ENCODE results near the gene ITGAD.
"Not testable (repeated sequence)": the region's sequence is repeated elsewhere in the genome, so short reads cannot be mapped to it uniquely, and the experiment has no call there.

ITGAD gene

DNA sequence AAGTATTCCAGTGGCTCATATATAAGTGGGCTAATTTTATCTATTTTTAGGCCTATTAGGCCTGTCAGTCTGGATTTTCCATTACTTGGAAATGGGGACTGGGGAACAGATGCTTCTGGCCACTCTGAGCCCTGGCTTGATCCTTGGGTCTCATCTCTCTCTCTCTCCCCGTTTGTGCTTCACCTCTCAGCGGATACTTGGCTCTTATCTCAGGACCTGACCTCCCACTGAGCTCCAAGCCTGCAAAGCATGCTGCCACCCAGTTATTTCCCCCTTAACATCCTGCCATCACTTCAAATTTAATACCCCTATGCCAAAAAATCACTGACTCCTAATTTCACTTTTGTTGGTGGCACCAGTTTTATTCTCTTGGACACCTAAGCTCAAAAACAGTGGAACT is 45.3 kb downstream of the ITGAD start:
- Histone ChIP-seq H3K4me2 (ENCODE audit: insufficient read depth, low read length) (no peak overlapping the region), H3K4me1 (ENCODE audit: insufficient read depth, low read length) (peaks cover 12% of the 10 kb centered on the region), H3K27ac (ENCODE audit: low read length) (no peak overlapping the region), H2AFZ (ENCODE audit: low read depth, low read length) (no peak overlapping the region), H3K36me3 (ENCODE audit: insufficient read depth, low read length) (no peaks in the 10 kb centered on the region), H4K20me1 (ENCODE audit: insufficient read depth, low read length) (no peaks in the 10 kb centered on the region), H3K9me3 (ENCODE audit: insufficient read depth, low read length, severe bottlenecking) (no peaks in the 10 kb centered on the region), H3K79me2 (ENCODE audit: insufficient read depth, low read length) (no peaks in the 10 kb centered on the region), H3K9ac (ENCODE audit: low read depth, low read length) (no peak overlapping the region), H3K27me3 (ENCODE audit: insufficient read depth, low read length, poor library complexity) (no peaks in the 10 kb centered on the region), H3K4me3 (ENCODE audit: low read depth in 1 of 2, low read length in 2 of 2) (no peak overlapping the region)
- TF ChIP-seq, protein P1, sequence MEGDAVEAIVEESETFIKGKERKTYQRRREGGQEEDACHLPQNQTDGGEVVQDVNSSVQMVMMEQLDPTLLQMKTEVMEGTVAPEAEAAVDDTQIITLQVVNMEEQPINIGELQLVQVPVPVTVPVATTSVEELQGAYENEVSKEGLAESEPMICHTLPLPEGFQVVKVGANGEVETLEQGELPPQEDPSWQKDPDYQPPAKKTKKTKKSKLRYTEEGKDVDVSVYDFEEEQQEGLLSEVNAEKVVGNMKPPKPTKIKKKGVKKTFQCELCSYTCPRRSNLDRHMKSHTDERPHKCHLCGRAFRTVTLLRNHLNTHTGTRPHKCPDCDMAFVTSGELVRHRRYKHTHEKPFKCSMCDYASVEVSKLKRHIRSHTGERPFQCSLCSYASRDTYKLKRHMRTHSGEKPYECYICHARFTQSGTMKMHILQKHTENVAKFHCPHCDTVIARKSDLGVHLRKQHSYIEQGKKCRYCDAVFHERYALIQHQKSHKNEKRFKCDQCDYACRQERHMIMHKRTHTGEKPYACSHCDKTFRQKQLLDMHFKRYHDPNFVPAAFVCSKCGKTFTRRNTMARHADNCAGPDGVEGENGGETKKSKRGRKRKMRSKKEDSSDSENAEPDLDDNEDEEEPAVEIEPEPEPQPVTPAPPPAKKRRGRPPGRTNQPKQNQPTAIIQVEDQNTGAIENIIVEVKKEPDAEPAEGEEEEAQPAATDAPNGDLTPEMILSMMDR (IDR thresholded peaks at IDR 0.05; ENCODE audit: borderline replicate concordance, extremely low read depth, low read length, poor library complexity, severe bottlenecking), result no peak
- TF ChIP-seq EZH2 (IDR thresholded peaks at IDR 0.05; ENCODE audit: borderline replicate concordance, low read depth, low read length, severe bottlenecking), result no peak
- DNase-seq, result no peak
- ATAC-seq (ENCODE audit: insufficient read depth, low read depth), result no peak

DNA sequence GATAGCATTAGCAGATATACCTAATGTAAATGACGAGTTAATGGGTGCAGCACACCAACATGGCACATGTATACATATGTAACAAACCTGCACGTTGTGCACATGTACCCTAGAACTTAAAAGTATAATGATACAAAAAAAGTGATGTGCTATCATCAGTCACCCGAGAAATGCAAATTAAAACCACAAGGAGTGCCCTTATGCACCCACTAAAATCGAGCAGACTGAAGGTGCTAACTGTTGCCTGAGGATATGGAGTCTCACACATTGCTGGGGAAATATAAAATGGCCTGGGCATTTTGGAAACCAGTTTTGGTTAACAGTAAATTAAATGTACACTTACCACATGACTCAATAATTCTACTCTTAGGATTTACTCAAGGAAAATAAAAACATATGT is 45.9 kb downstream of the ITGAD start:
- H3K79me2 ChIP-seq (ENCODE audit: insufficient read depth, low read length); ATAC-seq (ENCODE audit: insufficient read depth, low read depth); H2AFZ ChIP-seq (ENCODE audit: low read depth, low read length); H4K20me1 ChIP-seq (ENCODE audit: insufficient read depth, low read length); H3K4me3 ChIP-seq (ENCODE audit: low read depth in 1 of 2, low read length in 2 of 2); H3K27me3 ChIP-seq (ENCODE audit: insufficient read depth, low read length, poor library complexity); H3K36me3 ChIP-seq (ENCODE audit: insufficient read depth, low read length); H3K9me3 ChIP-seq (ENCODE audit: insufficient read depth, low read length, severe bottlenecking); H3K4me2 ChIP-seq (ENCODE audit: insufficient read depth, low read length); H3K27ac ChIP-seq (ENCODE audit: low read length); H3K9ac ChIP-seq (ENCODE audit: low read depth, low read length); DNase-seq: not testable (repeated sequence)
- H3K4me1 ChIP-seq (ENCODE audit: insufficient read depth, low read length), result peaks cover 12% of the 10 kb centered on the region

DNA sequence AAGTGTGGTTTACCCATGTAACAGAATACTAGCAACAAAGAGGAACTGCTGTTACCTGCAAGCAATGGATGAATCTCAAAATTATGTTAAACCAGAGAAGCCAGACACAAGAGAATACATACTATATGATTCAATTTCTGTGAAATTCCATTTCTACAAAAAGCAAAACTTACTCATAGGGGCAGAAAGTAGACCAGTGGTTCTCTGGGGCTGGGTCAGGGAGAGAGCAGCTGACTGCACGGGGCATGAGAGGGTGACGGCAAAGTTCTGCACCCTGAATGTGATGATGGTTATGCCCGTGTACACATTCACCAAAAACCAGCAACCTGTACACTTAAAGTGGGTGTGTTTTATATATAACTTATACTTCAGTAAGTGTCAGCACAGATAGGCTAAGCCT is 46.4 kb downstream of the ITGAD start:
- Histone ChIP-seq H4K20me1 (ENCODE audit: insufficient read depth, low read length) (no peaks in the 10 kb centered on the region), H3K27ac (ENCODE audit: low read length) (no peak overlapping the region), H3K79me2 (ENCODE audit: insufficient read depth, low read length) (no peaks in the 10 kb centered on the region), H3K4me3 (ENCODE audit: low read depth in 1 of 2, low read length in 2 of 2) (no peak overlapping the region), H3K4me2 (ENCODE audit: insufficient read depth, low read length) (no peak overlapping the region), H3K4me1 (ENCODE audit: insufficient read depth, low read length) (peaks cover 12% of the 10 kb centered on the region), H3K9me3 (ENCODE audit: insufficient read depth, low read length, severe bottlenecking) (no peaks in the 10 kb centered on the region), H3K27me3 (ENCODE audit: insufficient read depth, low read length, poor library complexity) (no peaks in the 10 kb centered on the region), H2AFZ (ENCODE audit: low read depth, low read length) (no peak overlapping the region), H3K9ac (ENCODE audit: low read depth, low read length) (no peak overlapping the region), H3K36me3 (ENCODE audit: insufficient read depth, low read length) (no peaks in the 10 kb centered on the region)
- TF ChIP-seq, protein P1 (IDR thresholded peaks at IDR 0.05; ENCODE audit: borderline replicate concordance, extremely low read depth, low read length, poor library complexity, severe bottlenecking), result no peak
- no peak for TF ChIP-seq EZH2 (IDR thresholded peaks at IDR 0.05; ENCODE audit: borderline replicate concordance, low read depth, low read length, severe bottlenecking)
- ATAC-seq (ENCODE audit: insufficient read depth, low read depth), result no peak
- no peak for DNase-seq

DNA sequence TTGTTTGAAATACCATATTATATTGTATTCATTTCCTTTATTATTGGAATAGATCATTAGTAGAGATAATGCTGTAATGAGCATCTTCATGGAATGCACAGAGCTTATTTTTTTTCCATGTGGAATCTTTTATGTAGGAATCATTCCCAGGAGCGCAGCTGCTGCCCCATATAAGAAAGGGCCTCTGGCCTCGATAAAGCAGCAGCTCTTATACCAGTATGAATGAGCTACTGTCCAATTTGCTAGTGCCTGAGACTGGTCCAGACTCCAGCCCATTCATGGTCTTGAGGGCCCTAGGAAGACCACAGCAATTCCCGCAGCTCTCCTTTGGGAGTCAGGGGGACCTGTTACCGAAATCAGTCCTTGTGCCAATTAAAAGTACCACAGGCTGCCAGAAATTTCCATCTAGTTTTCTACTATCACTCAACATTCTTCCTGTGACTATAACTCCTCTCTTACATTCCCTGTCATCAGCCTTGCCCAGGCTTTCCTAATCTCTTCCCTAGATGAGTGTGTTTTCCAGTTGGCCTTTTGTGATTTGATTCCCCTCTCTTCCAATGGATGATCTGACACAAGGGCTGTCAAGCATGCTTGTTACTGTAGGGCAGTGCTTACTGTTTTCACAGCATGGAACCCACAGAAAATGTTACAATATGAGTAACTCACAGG is 47.5 kb downstream of the ITGAD start:
- Histone ChIP-seq H2AFZ (ENCODE audit: low read depth, low read length) (no peak overlapping the region), H3K4me3 (ENCODE audit: low read depth in 1 of 2, low read length in 2 of 2) (no peak overlapping the region), H3K9ac (ENCODE audit: low read depth, low read length) (no peak overlapping the region), H3K27me3 (ENCODE audit: insufficient read depth, low read length, poor library complexity) (no peaks in the 10 kb centered on the region), H3K27ac (ENCODE audit: low read length) (no peak overlapping the region), H3K4me2 (ENCODE audit: insufficient read depth, low read length) (no peak overlapping the region), H4K20me1 (ENCODE audit: insufficient read depth, low read length) (no peaks in the 10 kb centered on the region), H3K9me3 (ENCODE audit: insufficient read depth, low read length, severe bottlenecking) (no peaks in the 10 kb centered on the region), H3K79me2 (ENCODE audit: insufficient read depth, low read length) (no peaks in the 10 kb centered on the region), H3K4me1 (ENCODE audit: insufficient read depth, low read length) (peaks cover 12% of the 10 kb centered on the region), H3K36me3 (ENCODE audit: insufficient read depth, low read length) (no peaks in the 10 kb centered on the region)
- no peak for ATAC-seq (ENCODE audit: insufficient read depth, low read depth)
- no peak for DNase-seq
- TF ChIP-seq, protein P1 (IDR thresholded peaks at IDR 0.05; ENCODE audit: borderline replicate concordance, extremely low read depth, low read length, poor library complexity, severe bottlenecking), result no peak
- no peak for TF ChIP-seq EZH2 (IDR thresholded peaks at IDR 0.05; ENCODE audit: borderline replicate concordance, low read depth, low read length, severe bottlenecking)
